Hypothalamus (tissue), 51 donors: Measurements from ENCODE around the gene TMEFF2.

Experiments
- DNase-seq, 51 donors: peaks; one replicate each; lab custom pipeline; 2025; lab: John Stamatoyannopoulos, UW

The TMEFF2 gene

DNA sequence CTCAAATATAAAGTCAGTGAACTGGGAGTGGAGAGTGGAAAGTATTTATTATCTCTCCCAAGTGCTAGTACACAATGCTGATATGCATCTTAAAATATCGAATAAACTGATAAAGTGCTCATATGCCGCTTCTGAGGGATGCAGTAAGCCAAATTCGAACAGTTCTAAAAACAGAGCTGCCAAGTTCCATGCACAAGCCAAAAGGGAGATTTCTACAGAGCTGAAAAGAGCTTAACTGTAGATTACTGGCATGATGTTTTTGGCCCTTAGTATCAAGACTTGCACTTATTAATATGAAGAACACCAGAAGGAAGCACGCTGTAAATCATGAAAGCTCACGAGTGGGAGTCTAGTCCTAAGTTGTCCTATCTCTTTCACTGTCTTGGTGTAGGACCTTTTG lies 7.9 kb downstream of the TMEFF2 start:
- no peak for DNase-seq

GRCh38 chr2:192184349-192184748 lies 10.4 kb downstream of the TMEFF2 start:
- peak in 5 of 51 donors; percentile 3 to 35 (median 11) for DNase-seq

DNA sequence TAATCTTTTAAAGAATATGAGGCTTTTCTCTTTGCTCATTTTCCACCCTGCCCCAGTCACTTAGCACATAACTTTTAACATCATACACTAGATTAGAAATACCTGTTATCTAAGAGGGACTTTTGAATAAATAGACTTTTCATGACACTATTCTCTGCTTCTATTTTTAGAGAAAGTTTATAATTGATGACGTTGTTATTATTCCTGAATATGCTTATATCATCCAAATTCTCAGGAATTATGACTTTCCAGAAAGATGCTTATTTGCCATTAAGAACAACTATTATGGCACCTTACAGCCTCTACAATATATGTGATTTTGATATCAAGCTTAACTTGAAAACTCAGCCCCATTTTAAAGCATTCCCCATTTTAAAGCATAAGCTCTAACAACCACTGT lies 11.4 kb downstream of the TMEFF2 start:
- DNase-seq: no peak

GRCh38 chr2:192166946-192167345 lies 27.8 kb downstream of the TMEFF2 start:
- DNase-seq: no peak

DNA sequence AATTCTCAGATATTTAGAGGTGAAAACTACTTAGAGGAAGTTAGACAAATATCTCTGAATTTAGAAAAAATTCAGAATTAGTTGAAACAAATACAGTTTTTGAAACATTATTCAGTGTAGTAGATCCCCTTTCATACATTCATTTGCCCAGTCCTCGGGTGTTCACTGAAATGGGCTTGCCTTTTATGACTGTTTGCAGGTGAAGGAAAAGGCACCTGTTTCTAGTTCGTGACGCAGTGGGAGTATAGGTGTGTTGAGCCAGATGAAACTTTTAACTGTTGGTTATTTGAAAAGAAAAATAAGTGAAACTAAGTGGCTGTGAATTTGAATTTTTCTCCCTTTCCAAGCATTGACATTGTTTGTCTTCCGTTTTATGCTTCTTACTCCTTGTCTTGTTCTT lies 28.9 kb downstream of the TMEFF2 start:
- no peak for DNase-seq

DNA sequence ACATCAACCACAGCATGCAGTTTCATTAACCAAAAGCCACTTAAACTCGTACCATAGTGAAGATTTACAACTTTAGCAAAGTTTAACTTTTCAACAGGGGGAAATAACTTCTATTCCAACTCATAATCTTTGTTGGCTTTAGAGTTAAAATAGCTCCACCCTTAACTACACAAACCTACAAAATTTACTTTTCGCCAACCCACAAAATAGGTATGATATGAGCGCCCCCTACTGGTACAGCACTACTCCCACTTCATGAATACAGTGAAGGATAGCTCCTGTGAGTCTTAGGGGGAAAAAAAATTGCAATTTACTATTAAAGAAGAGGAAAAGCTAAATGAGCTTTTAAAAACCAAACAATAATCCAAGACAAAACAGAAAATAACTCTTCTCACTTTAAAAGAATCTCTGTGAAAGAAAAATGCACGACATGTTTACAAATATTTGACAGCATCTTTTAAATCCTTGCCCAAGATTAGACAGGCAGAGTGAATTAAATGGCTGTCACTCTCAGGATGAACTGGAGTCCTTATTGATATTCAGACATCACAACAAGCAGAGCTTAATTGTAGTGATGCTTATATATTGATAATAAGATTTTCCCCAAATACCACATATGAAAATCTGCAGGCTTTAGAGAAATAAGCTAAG lies 32.2 kb downstream of the TMEFF2 start:
- DNase-seq: peak in 28 of 51 donors; percentile 0 to 79 (median 26)

GRCh38 chr2:192161656-192162290 lies 33.0 kb downstream of the TMEFF2 start:
- no peak for DNase-seq

DNA sequence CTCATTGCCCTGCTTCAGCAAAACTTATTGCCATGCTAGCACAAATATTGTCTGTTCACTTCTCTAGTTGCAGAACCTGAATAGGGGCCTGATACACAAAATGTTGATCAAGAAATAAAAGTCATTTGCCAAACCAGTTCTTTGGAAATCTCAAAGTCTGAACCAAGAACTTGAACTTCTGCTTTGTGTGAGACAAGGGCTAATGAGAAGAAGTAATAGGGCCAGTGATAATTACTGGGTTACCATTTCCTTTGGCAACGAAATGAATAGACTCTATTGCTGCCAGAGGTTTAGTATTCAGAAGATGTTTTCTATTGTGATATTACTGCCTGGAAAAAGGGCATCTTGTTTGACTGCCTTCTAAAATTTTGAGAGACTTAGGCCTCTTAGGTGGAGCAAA lies 35.0 kb downstream of the TMEFF2 start:
- DNase-seq: no peak

DNA sequence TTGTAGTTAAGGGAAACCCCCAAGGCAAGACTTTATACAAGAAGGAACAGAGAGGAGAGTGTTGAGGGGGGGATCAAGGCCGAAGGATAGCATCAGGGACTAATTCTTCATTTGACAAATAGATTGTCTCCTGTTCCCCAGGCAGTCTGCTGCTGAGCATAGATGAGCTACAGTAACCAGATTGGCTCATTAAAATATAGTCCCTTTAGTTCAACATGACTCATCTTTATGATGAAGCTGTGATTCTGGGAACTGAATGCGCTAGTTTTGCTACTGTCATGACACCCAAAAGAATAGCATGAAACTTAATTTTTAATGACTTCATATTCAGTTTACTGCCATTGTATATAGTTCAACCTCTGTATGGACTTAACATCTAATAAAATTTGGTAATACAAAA lies 35.5 kb downstream of the TMEFF2 start:
- DNase-seq: no peak

GRCh38 chr2:192157776-192158175 lies 37.0 kb downstream of the TMEFF2 start:
- DNase-seq: no peak

DNA sequence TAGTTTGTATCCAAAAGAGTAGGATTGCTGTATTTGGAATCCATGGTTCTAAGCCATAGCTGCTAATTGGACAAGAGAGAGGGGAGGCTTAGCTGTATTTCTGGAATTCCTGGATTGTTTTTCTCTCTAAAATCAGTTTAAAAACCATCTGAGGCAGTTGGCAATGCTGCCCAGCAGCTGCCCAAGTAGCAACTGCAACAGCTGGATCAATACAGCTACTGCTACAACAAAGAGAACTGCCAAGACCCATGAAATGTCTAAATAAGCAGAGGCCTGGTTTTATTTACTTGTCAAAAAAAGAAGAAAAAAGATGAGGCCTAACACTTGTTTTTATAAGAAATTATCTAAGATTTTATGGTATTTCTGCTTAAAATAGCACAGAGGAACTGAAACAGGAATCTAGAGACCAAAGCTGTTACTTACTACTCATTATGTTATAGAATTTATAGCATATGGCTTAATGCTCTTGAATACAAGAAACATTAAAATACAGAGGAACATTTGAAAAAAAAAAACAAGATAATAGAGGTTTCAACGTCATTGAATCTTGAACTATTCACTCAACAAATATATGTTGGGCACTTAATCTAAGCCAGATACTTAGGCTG lies 39.1 kb downstream of the TMEFF2 start:
- DNase-seq: no peak

- DNase-seq: no peak
These were observed 41.2 kb downstream of the TMEFF2 start for GRCh38 chr2:192153561-192153960.

GRCh38 chr2:192151853-192152252 lies 42.9 kb downstream of the TMEFF2 start:
- DNase-seq: no peak

DNA sequence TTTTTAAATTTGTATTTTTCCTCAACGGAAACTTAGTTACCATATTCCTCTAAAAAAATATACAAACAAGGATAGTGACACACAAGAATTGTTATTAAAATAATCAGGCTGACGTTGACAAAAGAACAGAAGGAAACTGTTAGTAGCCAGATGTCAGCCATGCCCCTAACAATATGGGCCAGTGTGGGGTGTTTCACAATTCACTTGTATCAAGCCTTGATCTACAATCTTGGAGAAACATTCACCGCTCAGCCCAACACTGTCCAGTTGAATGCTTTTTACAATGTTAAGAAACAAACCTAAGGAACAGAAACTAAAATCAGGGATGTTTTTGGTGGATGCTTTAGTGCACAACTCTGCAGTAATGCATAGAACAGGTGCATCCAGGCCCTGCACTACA lies 44.6 kb downstream of the TMEFF2 start:
- DNase-seq: no peak

DNA sequence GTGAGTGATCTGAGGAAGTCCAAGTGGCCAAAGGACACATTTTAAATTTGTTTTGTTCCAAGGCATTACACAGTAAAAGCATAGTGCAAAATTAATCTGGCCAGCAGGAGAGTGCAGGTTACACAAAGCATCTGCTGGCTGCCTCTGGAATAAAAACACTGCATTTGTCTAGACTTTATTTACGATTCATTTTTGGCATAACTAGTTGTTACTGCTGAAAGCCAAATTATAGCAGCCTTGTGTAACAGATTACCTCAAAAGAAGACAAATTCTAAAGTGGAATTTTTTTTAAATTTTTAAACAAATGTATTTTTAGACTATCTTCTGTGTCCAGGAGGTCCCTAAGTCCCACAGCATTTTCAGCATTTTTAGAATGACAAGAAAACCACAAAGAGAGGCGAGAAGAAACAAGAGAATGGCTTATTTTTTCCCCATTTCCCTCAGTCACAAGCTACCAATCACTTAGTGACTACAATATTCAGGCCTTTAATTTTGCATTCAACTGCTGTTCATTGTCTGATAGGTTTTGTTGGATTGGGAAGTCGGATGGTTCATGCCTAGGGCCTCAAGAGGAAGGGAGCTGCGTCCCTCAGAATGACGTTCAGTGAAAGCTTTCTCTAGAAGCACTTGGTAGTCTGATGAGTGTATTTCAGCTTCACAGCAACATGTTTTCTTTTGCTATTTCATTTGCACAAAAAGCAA lies 46.0 kb downstream of the TMEFF2 start:
- DNase-seq: peak in 2 of 51 donors; percentile 12 to 33

GRCh38 chr2:192148241-192148619 lies 46.5 kb downstream of the TMEFF2 start:
- DNase-seq: no peak

DNA sequence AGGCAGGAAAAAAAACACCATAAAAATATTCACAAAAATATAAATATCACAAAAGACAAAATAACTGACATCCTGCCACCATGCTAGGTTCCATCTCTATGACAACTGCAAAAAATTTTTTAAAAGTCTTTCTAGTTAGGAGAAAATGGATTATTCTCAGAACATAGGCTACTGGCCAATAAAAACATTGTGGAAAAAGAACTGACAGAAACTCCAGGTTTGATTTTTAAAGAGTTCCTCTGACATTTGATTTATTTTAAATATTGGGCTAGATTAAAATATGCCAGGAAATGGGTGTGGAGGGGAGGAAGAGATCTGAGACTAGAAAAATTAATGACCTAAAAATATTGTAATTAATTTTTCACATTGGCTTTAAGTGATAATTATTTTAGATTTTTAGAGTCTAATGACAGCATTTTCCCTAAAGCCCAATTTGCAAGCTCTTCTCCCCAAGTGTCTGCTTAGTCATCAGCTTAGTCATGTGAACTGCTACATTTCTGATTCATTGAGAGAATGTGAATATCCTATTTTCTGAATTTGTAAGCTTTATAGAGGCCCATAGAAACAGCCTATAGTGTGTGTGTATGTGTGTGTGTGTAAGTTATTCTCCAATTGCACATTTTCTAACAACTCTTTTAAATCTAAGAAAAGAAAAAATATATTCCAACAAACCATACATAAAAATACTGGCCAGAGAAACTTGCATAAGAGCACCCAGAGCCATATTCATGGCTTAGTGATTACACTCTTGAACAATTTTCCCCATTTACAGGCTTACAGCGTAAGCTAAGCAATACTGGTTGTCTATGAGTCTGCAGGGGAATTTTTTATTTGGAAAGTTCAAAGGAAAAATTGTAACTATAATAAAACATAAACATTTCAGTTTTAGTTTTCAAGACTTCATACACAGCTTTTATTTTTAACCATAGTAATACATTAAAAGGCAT lies 48.4 kb downstream of the TMEFF2 start:
- DNase-seq: peak in 1 of 51 donors; percentile 44

DNA sequence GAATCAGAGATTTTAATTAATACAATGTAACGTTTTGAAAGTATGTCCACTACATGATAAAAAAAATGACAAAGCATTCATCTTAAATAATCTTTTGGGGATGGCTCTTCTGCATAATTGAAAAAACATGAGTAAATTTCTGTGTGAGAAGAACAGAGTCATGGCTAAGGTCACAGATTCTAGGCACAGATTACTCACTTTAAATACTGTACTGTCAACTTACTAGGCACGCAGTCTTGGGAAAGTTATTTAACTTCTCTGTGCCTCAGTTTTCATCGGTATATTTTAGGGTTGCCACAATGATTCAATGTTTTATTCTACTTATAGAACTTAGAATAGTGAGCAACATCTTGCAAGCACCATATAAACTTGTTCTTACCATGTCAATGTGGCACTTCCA lies 49.2 kb downstream of the TMEFF2 start:
- DNase-seq: no peak

GRCh38 chr2:192140236-192140839 lies 54.4 kb downstream of the TMEFF2 start:
- no peak for DNase-seq

DNA sequence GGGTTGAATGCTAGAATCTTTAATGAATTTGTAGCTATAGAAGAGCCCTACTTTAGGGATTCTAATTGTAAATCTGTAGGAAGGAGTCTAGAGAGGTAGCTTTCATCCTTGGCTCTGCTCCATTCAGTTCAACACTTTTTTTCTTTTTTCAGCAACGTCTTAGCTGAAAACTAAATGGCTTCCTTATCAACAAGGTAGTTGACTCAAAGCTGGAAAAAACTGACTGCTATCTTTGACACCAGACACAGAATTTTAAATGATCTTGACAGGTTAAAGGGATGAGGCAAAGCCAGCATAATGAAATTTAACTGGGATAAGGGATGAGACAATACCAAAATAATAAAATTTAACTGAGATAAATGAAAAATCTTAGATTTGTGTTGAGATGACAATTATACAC lies 54.9 kb downstream of the TMEFF2 start:
- DNase-seq: no peak
